AG09309 (cell line): ENCODE results near the gene BCORL1.

Experiments used
- DNase-seq: peaks from one replicate; pipeline ENCODE4 v3.0.0-alpha.2; 2010; ENCODE audit warnings: low read depth
- H3K4me3 ChIP-seq: 2 replicates; pipeline ENCODE4 v1.5.1; 2011; ENCODE audit warnings: mild to moderate bottlenecking, low read depth, low read length, moderate library complexity; ENCODE audit not compliant: control insufficient read depth
- CTCF ChIP-seq: IDR thresholded peaks from 2 replicates; pipeline ENCODE4 v1.5.1; 2011; ENCODE audit warnings: mild to moderate bottlenecking, low read depth, low read length, inconsistent platforms; ENCODE audit not compliant: insufficient read depth, control insufficient read depth; ENCODE audit errors: missing control alignments

Gene BCORL1

GRCh38 chrX:129987871-129988270, 5.4 kb downstream of the BCORL1 start:
- no peak for TF ChIP-seq CTCF
- no peak for DNase-seq
- no peak overlapping the region for H3K4me3 ChIP-seq

GRCh38 chrX:129992181-129992580, 9.7 kb downstream of the BCORL1 start:
- DNase-seq = no peak
- no peak overlapping the region for H3K4me3 ChIP-seq
- no peak for TF ChIP-seq CTCF

- peak; percentile 11 for DNase-seq
- no peak for TF ChIP-seq CTCF
These were observed 13.7 kb downstream of the BCORL1 start for GRCh38 chrX:129996120-129996519.

GRCh38 chrX:129997086-129997485, 14.7 kb downstream of the BCORL1 start:
- no peak overlapping the region for H3K4me3 ChIP-seq
- no peak for TF ChIP-seq CTCF
- no peak for DNase-seq

More at GRCh38 chrX:129996120-129996519, 13.7 kb downstream of the BCORL1 start:
- no peak overlapping the region for H3K4me3 ChIP-seq

GRCh38 chrX:129998021-129998420, 15.6 kb downstream of the BCORL1 start:
- no peak for TF ChIP-seq CTCF
- no peak for DNase-seq
- no peak overlapping the region for H3K4me3 ChIP-seq

GRCh38 chrX:130001893-130002292, 19.5 kb downstream of the BCORL1 start:
- DNase-seq = no peak
- no peak overlapping the region for H3K4me3 ChIP-seq
- TF ChIP-seq CTCF = no peak

GRCh38 chrX:130002541-130002940, 20.1 kb downstream of the BCORL1 start:
- no peak overlapping the region for H3K4me3 ChIP-seq
- DNase-seq = no peak
- no peak for TF ChIP-seq CTCF
